Left colon (tissue), 2 donors: ENCODE results near the gene DGKB. TPM values are rescaled to one million over a fixed set of nuclear protein-coding genes. Genes with fewer than 3 reads are reported as not detected.

Experiments used
- ATAC-seq: fragments of 200-7000 bp; cut with Tn5 transposase; one replicate; pipeline ENCODE4 v1.9.1; 2020; ENCODE audit warnings: mild to moderate bottlenecking, moderate library complexity
- DNase-seq, 2 donors: peaks; one replicate each; pipeline ENCODE4 v3.0.0-alpha.2; 2020
- intact Hi-C, 2 donors: fragments of 100-400 bp; cut with DNase I in 1 of 2; cut with micrococcal nuclease in 1 of 2; formaldehyde crosslinking; loops; one replicate each; pipeline versions ENCODE4 v1.11.2 to v1.14.0; 2022; cut with DNase I, micrococcal nuclease
- total RNA-seq, 2 donors: library from RNA; stranded (reverse); fragmentation: NEBNext Ultra II Directional; extraction: Animal tissue kit (Norgen Biotek cat#: 25700); gene quantifications; one replicate each; pipeline ENCODE4 v1.2.1, GENCODE V29; 2021
- donor health status: DM: no; HTN: no; CAD: no.
- donor health status: DM: yes; HTN: yes; CAD: no.

DGKB gene
- total RNA-seq, 2 donors from 2014 or later = 0.06 to 0.39 TPM

DNA sequence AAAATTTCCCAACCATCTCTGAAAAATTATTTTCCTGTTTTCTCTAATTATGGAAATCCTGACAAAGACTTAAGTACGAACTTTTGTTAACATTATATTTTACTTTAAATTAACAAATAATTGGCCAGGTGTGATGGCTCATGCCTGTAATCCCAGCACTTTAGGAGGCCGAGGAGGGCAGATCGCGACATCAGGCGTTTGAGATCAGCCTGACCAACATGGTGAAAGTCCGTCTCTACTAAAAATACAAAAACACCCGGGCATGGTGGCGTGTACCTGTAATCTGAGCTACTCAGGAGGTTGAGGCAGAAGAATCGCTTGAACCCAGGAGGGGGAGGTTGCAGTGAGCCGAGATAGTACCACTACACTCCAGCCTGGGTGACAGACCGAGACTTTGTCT, 32.2 kb downstream of the DGKB start:
- no peak for DNase-seq
- ATAC-seq = no peak
- intact Hi-C loops = no loop called here

- no peak for DNase-seq
- no peak for ATAC-seq
- intact Hi-C loops = no loop called here
Measured at GRCh38 chr7:14868937-14869336, 33.6 kb downstream of the DGKB start.

DNA sequence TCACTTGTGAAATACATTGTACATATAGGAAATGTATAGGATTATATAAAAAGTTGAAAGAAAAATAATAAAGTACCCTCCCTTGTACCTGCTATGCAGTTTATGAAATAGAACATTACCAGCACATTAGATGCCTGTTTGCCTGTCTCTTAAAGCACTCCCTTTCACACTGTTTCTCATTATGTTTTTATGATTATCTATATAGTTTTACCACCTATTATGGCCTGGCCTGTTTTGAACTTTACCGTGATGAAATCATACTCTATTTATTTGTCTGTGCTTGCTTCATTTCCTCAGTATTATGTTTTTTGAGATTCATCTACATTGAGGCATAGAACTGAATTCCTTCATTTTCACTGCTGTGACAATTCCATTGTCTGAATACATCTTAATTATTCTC, 41.1 kb downstream of the DGKB start:
- no peak for DNase-seq
- peak; percentile 51 for ATAC-seq
- intact Hi-C loops = no loop called here

GRCh38 chr7:14859267-14859666, 43.3 kb downstream of the DGKB start:
- ATAC-seq (no peak), DNase-seq (no peak)
- intact Hi-C loops = no loop called here

GRCh38 chr7:14858866-14859265, 43.7 kb downstream of the DGKB start:
- no peak for DNase-seq
- ATAC-seq = no peak
- intact Hi-C loops = no loop called here

DNA sequence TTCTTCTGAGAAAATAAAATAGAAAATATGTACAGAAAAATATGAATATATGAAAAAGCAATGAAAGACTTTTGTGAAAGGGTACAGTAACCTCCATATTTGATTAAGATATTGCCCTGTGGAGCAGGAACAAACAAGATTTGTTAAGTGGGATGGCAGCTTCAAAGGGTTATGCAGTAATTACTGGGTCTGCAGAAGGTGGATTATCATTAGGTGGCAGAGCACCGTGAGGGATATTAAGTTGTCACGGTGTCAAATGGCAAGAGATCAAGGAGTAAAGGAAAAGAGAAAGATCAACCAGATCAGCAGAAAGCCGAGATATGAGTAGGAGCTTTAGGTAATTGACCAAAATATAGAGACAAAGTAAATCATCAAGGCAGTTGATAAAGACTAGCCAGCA, 44.1 kb downstream of the DGKB start:
- intact Hi-C loops = no loop called here

GRCh38 chr7:14855033-14855794, 47.3 kb downstream of the DGKB start:
- ATAC-seq (no peak), DNase-seq (no peak)
- intact Hi-C loops = no loop called here

More for the DNA sequence above, 44.1 kb downstream of the DGKB start:
- DNase-seq (no peak), ATAC-seq (no peak)

- intact Hi-C loops = no loop called here
- no peak for DNase-seq
- no peak for ATAC-seq
Measured at GRCh38 chr7:14854471-14854870, 48.1 kb downstream of the DGKB start.

DNA sequence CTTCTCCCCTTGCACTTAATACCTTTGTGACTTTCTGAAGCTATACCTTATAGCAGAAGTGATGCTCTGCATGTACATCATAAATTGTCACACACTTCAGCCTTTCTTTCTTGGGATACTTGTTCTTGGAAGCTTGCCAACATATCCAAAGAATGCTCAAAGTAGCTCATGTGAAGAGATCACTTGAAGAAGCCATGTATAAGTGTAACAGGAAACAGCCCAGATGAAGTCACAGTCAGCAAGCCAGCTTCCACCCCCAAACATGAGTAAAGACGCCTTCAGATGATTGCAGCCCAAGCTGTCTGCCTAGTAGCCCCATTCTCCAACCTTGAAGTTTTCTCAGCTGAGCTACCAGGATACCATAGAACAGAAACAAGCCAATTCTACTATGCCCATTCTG, 50.9 kb downstream of the DGKB start:
- DNase-seq (no peak), ATAC-seq (no peak)
- intact Hi-C loops = no loop called here

DNA sequence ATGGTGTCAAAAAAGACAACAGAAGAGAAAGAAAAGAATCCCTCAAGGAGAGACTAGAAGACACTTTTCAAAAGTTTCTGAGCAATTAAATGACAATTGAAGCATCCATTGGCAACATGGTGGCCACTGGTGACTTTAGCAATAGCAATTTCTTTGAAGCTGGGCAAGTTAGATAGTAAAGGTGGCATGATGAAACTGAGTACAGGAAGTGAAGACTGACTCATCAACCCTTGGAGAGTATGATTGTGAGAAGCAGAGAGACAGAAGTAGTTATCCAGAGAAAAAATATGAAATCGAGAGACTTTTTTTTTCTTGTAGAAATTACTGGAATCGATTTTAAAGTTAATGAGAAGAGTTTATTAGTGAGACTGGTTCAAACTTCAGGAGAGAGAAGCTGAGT, 52.5 kb downstream of the DGKB start:
- ATAC-seq = no peak
- intact Hi-C loops = no loop called here
- DNase-seq = no peak

DNA sequence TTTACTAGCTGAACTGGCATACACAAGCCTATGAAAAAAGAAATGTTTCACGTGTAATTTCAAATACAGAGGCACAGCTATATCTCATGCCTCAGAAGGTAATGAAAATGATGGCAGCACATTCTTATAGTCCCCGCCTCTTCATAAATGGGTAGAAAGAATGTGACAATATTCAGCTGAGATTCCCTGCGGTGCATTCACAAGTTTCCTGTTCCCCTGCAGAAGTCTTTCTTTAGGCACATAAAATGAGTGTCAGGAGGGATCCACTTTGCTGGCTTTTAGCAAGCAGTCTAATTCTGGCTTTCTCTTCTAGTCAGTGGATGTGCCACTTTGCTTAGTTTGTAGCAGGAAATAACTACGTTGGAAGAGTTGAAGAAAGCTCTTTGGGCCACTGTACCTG, 56.1 kb downstream of the DGKB start:
- ATAC-seq = no peak

GRCh38 chr7:14843755-14844154, 58.8 kb downstream of the DGKB start:
- ATAC-seq (no peak), DNase-seq (no peak)
- intact Hi-C loops = no loop called here

More for the DNA sequence above, 56.1 kb downstream of the DGKB start:
- intact Hi-C loops = no loop called here
- DNase-seq = no peak

- intact Hi-C loops = no loop called here
- ATAC-seq (no peak), DNase-seq (no peak)
Measured at GRCh38 chr7:14842523-14842922, 60.0 kb downstream of the DGKB start.

- no peak for DNase-seq
- intact Hi-C loops = no loop called here
- ATAC-seq = no peak
Measured at GRCh38 chr7:14841869-14842268, 60.7 kb downstream of the DGKB start.

- intact Hi-C loops = no loop called here
- DNase-seq = no peak
- ATAC-seq = no peak
Measured at GRCh38 chr7:14841086-14841485, 61.5 kb downstream of the DGKB start.

- intact Hi-C loops = no loop called here
- ATAC-seq (no peak), DNase-seq (no peak)
Measured at GRCh38 chr7:14839307-14839706, 63.2 kb downstream of the DGKB start.

- ATAC-seq (no peak), DNase-seq (no peak)
- intact Hi-C loops = no loop called here
Measured at GRCh38 chr7:14837216-14837615, 65.3 kb downstream of the DGKB start.

GRCh38 chr7:14836571-14837189, 65.9 kb downstream of the DGKB start:
- DNase-seq (no peak), ATAC-seq (no peak)
- intact Hi-C loops = no loop called here

GRCh38 chr7:14836006-14836405, 66.5 kb downstream of the DGKB start:
- intact Hi-C loops = no loop called here
- ATAC-seq = no peak

GRCh38 chr7:14835384-14835783, 67.2 kb downstream of the DGKB start:
- intact Hi-C loops = no loop called here
- DNase-seq = no peak
- ATAC-seq = no peak

More at GRCh38 chr7:14836006-14836405, 66.5 kb downstream of the DGKB start:
- no peak for DNase-seq

GRCh38 chr7:14834883-14835282, 67.7 kb downstream of the DGKB start:
- no peak for DNase-seq
- intact Hi-C loops = no loop called here
- no peak for ATAC-seq
